HG02938 (cell line): ENCODE data around the gene UBE2L5.
A peak's percentile ranks its signal among the peaks of the same experiment; 100 is the strongest.

Experiments
- ATAC-seq: cut with Tn5 transposase; IDR thresholded peaks from one replicate; pipeline ENCODE4 v1.9.1; 2021; ENCODE audit warnings: mild to moderate bottlenecking, moderate library complexity; ENCODE audit not compliant: unreplicated experiment

The UBE2L5 gene

GRCh38 chr13:30404207-30404606, 18.1 kb upstream of the UBE2L5 start:
- no peak for ATAC-seq

GRCh38 chr13:30406779-30407416, 15.4 kb upstream of the UBE2L5 start:
- ATAC-seq, result no peak

- peak; percentile 77 for ATAC-seq
These were observed 13.8 kb upstream of the UBE2L5 start for GRCh38 chr13:30408319-30409101.

- no peak for ATAC-seq
These were observed 12.2 kb upstream of the UBE2L5 start for GRCh38 chr13:30409886-30410704.

GRCh38 chr13:30410705-30411125, 11.6 kb upstream of the UBE2L5 start:
- no peak for ATAC-seq

GRCh38 chr13:30412346-30412745, 9.9 kb upstream of the UBE2L5 start:
- no peak for ATAC-seq

- ATAC-seq, result no peak
These were observed 8.5 kb upstream of the UBE2L5 start for GRCh38 chr13:30413842-30414241.

- peak; percentile 63 for ATAC-seq
These were observed 6.8 kb upstream of the UBE2L5 start for GRCh38 chr13:30415430-30416030.

- no peak for ATAC-seq
These were observed 5.8 kb upstream of the UBE2L5 start for GRCh38 chr13:30416471-30416870.

- ATAC-seq, result no peak
These were observed 4.1 kb upstream of the UBE2L5 start for GRCh38 chr13:30418075-30418716.

- ATAC-seq, result no peak
These were observed 3.4 kb upstream of the UBE2L5 start for GRCh38 chr13:30418717-30419459.

- no peak for ATAC-seq
These were observed 920 bp upstream of the UBE2L5 start for GRCh38 chr13:30421093-30422053.

GRCh38 chr13:30423891-30424290, 1.6 kb downstream of the UBE2L5 start:
- no peak for ATAC-seq

GRCh38 chr13:30429235-30429634, 6.9 kb downstream of the UBE2L5 start:
- no peak for ATAC-seq

GRCh38 chr13:30429721-30430694, 7.7 kb downstream of the UBE2L5 start:
- ATAC-seq, result peak; percentile 68

- no peak for ATAC-seq
These were observed 9.1 kb downstream of the UBE2L5 start for GRCh38 chr13:30431269-30431940.

- no peak for ATAC-seq
These were observed 13.7 kb downstream of the UBE2L5 start for GRCh38 chr13:30435911-30436451.
